H9 (cell line): Measurements from ENCODE around the gene ASH1L. TPM values are rescaled to one million over a fixed set of nuclear protein-coding genes. Genes with fewer than 3 reads are reported as not detected.

Source experiments
- DNase-seq: peaks from one replicate; pipeline ENCODE4 v3.0.0-alpha.2; 2017
- H2AFZ ChIP-seq: one replicate; pipeline ENCODE4 v1.6.1; 2013; ENCODE audit warnings: mild to moderate bottlenecking, low read length, control low read depth, moderate library complexity
- H2AK5ac ChIP-seq: 2 replicates; pipeline ENCODE4 v1.6.1; 2013; ENCODE audit warnings: low read length, control low read depth, mixed read lengths; ENCODE audit not compliant: insufficient read length
- H2BK120ac ChIP-seq: one replicate; pipeline ENCODE4 v1.6.1; 2013; ENCODE audit warnings: low read depth, mild to moderate bottlenecking, low read length, control low read depth, inconsistent platforms; ENCODE audit not compliant: poor library complexity, severe bottlenecking
- H2BK12ac ChIP-seq: 2 replicates; pipeline ENCODE4 v1.6.1; 2013; ENCODE audit warnings: low read length, control low read depth, mixed read lengths, low read depth; ENCODE audit not compliant: insufficient read length
- H2BK15ac ChIP-seq: 2 replicates; pipeline ENCODE4 v1.6.1; 2013; ENCODE audit warnings: low read depth, low read length, control low read depth
- H2BK20ac ChIP-seq: one replicate; pipeline ENCODE4 v1.6.1; 2013; ENCODE audit warnings: low read depth, mild to moderate bottlenecking, low read length, control low read depth, inconsistent platforms; ENCODE audit not compliant: poor library complexity, severe bottlenecking
- H2BK5ac ChIP-seq: 2 replicates; pipeline ENCODE4 v1.6.1; 2013; ENCODE audit warnings: low read length, control low read depth, mixed read lengths; ENCODE audit not compliant: insufficient read length
- H3K14ac ChIP-seq: 2 replicates; pipeline ENCODE4 v1.6.1; 2013; ENCODE audit warnings: low read length, control low read depth; ENCODE audit not compliant: insufficient read depth
- H3K18ac ChIP-seq: 2 replicates; pipeline ENCODE4 v1.6.1; 2013; ENCODE audit warnings: low read depth, mild to moderate bottlenecking, mixed read lengths, low read length, control low read depth; ENCODE audit not compliant: insufficient read length
- H3K23ac ChIP-seq: 2 replicates; pipeline ENCODE4 v1.6.1; 2013; ENCODE audit warnings: low read length, control low read depth, mixed read lengths, low read depth; ENCODE audit not compliant: insufficient read length
- H3K23me2 ChIP-seq: 2 replicates; pipeline ENCODE4 v1.6.1; 2013; ENCODE audit warnings: low read depth, mild to moderate bottlenecking, mixed read lengths, low read length, control low read depth; ENCODE audit not compliant: insufficient read length, poor library complexity, severe bottlenecking
- H3K27ac ChIP-seq: 2 replicates; pipeline ENCODE4 v1.5.1; 2013; ENCODE audit warnings: low read length, control low read depth, mixed read lengths, low read depth; ENCODE audit not compliant: insufficient read length
- H3K27me3 ChIP-seq: 2 replicates; pipeline ENCODE4 v1.6.1; 2013; ENCODE audit warnings: low read length, control low read depth, inconsistent platforms; ENCODE audit not compliant: insufficient read depth
- H3K4ac ChIP-seq: 2 replicates; pipeline ENCODE4 v1.6.1; 2013; ENCODE audit warnings: low read depth, mild to moderate bottlenecking, control low read depth, inconsistent platforms, low read length, moderate library complexity
- H3K4me1 ChIP-seq: 2 replicates; pipeline ENCODE4 v1.6.1; 2013; ENCODE audit warnings: low read length, control low read depth, inconsistent platforms; ENCODE audit not compliant: insufficient read depth
- H3K4me2 ChIP-seq: 2 replicates; pipeline ENCODE4 v1.6.1; 2013; ENCODE audit warnings: low read length, control low read depth, mixed read lengths; ENCODE audit not compliant: insufficient read length, insufficient read depth
- H3K56ac ChIP-seq: 2 replicates; pipeline ENCODE4 v1.6.1; 2013; ENCODE audit warnings: low read depth, mild to moderate bottlenecking, mixed read lengths, low read length, control low read depth; ENCODE audit not compliant: insufficient read length
- H3K79me1 ChIP-seq: 2 replicates; pipeline ENCODE4 v1.6.1; 2013; ENCODE audit warnings: low read depth, mild to moderate bottlenecking, moderate library complexity, low read length, control low read depth, inconsistent platforms; ENCODE audit not compliant: insufficient read depth, poor library complexity, severe bottlenecking
- H3K79me2 ChIP-seq: 2 replicates; pipeline ENCODE4 v1.6.1; 2013; ENCODE audit warnings: low read length, control low read depth, inconsistent platforms; ENCODE audit not compliant: insufficient read depth
- H3K9ac ChIP-seq: 2 replicates; pipeline ENCODE4 v1.6.1; 2013; ENCODE audit warnings: low read length, control low read depth, mixed read lengths; ENCODE audit not compliant: insufficient read length; ENCODE audit errors: extremely low read depth
- H3K9me3 ChIP-seq: one replicate; pipeline ENCODE4 v1.6.1; 2013; ENCODE audit warnings: low read depth, low read length, inconsistent platforms; ENCODE audit not compliant: control insufficient read depth
- H3T11ph ChIP-seq: one replicate; pipeline ENCODE4 v1.6.1; 2013; ENCODE audit warnings: mild to moderate bottlenecking, low read length, control low read depth, inconsistent platforms
- H4K20me1 ChIP-seq: one replicate; pipeline ENCODE4 v1.6.1; 2013; ENCODE audit not compliant: control insufficient read depth, insufficient read length, insufficient read depth
- H4K5ac ChIP-seq: 2 replicates; pipeline ENCODE4 v1.6.1; 2013; ENCODE audit warnings: low read depth, mild to moderate bottlenecking, mixed read lengths, low read length, control low read depth; ENCODE audit not compliant: insufficient read length
- H4K8ac ChIP-seq: replicated peaks from 2 replicates; pipeline ENCODE4 v1.6.1; 2013; ENCODE audit warnings: low read length, control low read depth, mixed read lengths, low read depth; ENCODE audit not compliant: insufficient read length
- H4K91ac ChIP-seq: 2 replicates; pipeline ENCODE4 v1.6.1; 2013; ENCODE audit warnings: low read depth, mild to moderate bottlenecking, moderate library complexity, mixed read lengths, low read length, control low read depth; ENCODE audit not compliant: insufficient read length
- H3K27ac Mint-ChIP-seq, 3 experiments: 2 replicates in 2 of 3; 3 replicates in 1 of 3; pipeline ENCODE4 v1.8.0; 2020 to 2021; ENCODE audit warnings: mixed read lengths in 3 of 3, mild to moderate bottlenecking in 1 of 3, moderate library complexity in 1 of 3
- H3K27me3 Mint-ChIP-seq: 2 replicates; pipeline ENCODE4 v1.8.0; 2021; ENCODE audit warnings: low read depth, mild to moderate bottlenecking, moderate library complexity, mixed read lengths
- H3K36me3 Mint-ChIP-seq, 3 experiments: 2 replicates in 2 of 3; 3 replicates in 1 of 3; pipeline ENCODE4 v1.8.0; 2020 to 2021; ENCODE audit warnings: low read depth in 3 of 3, mixed read lengths in 3 of 3; ENCODE audit not compliant: insufficient read depth in 1 of 3
- H3K4me1 Mint-ChIP-seq, 2 experiments: 2 replicates each; pipeline ENCODE4 v1.8.0; 2020; ENCODE audit warnings: mixed read lengths in 2 of 2
- H3K4me3 Mint-ChIP-seq, 2 experiments: 2 replicates in 1 of 2; 3 replicates in 1 of 2; pipeline ENCODE4 v1.8.0; 2020 to 2021; ENCODE audit warnings: mild to moderate bottlenecking in 2 of 2, mixed read lengths in 2 of 2, moderate library complexity in 1 of 2
- H3K9me3 Mint-ChIP-seq, 2 experiments: 2 replicates in 1 of 2; 3 replicates in 1 of 2; pipeline ENCODE4 v1.8.0; 2020; ENCODE audit warnings: mild to moderate bottlenecking in 2 of 2, mixed read lengths in 2 of 2, moderate library complexity in 1 of 2
- CTCF ChIP-seq: fragments of 200-600 bp; sonication (generic); conservative IDR thresholded peaks from 3 replicates; pipeline ENCODE4 v1.8.0; 2021; ENCODE audit warnings: antibody characterized with exemption, mild to moderate bottlenecking
- WGBS: extraction: QIAGEN DNeasy Blood & Tissue Kit; methylation state at CpG from one replicate; pipeline ENCODE4 v1.1.7; 2013; ENCODE audit warnings: missing lambda C conversion rate, low lambda C conversion rate, mixed read lengths; ENCODE audit not compliant: insufficient read length; ENCODE audit errors: extremely low coverage; 5-methylcytosine and 5-hydroxymethylcytosine counted together
- total RNA-seq: library from RNA; stranded (reverse); gene quantifications from 2 replicates; pipeline ENCODE4 v1.2.1, GENCODE V29; 2021

ASH1L gene
- total RNA-seq, 1 experiment from 2014 or later = 32.8 TPM

DNA sequence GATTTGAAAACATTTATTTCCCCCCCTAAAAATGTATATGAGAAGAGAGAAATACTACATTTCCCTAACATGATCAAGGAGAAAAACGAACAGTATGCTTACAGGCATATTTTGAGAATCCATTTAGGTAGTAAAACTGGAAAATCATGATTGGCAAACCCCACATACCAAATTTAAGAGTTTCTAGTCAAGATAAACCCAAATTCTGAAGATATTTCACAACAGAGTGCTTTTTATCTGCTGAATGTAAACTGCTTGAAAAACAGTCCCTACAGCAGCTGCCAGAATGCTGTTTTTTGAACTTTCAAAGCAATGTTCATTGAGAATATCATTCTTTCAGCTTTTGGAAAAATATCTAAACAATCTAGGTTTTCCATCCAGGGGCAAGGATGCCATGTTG lies 31.0 kb downstream of the ASH1L start:
- Histone ChIP-seq H3K56ac (no peak overlapping the region), H2BK5ac (no peak overlapping the region), H3K27ac (no peak overlapping the region), H2BK120ac (no peak overlapping the region), H3K18ac (no peak overlapping the region), H4K91ac (no peak overlapping the region), H4K5ac (no peak overlapping the region), H3K23ac (no peak overlapping the region), H3K27me3 (no peaks in the 10 kb centered on the region), H3K9me3 (no peaks in the 10 kb centered on the region), H3K79me1 (peaks cover 2% of the 10 kb centered on the region), H3K4ac (no peak overlapping the region), H3K4me1 (no peaks in the 10 kb centered on the region; the same call in 1 of the 2 replicates), H2BK12ac (no peak overlapping the region), H4K20me1 (no peaks in the 10 kb centered on the region), H2AK5ac (no peak overlapping the region), H3T11ph (no peak overlapping the region), H2BK20ac (no peak overlapping the region), H3K9ac (no peak overlapping the region), H2AFZ (no peak overlapping the region), H3K23me2 (no peaks in the 10 kb centered on the region), H3K4me2 (no peak overlapping the region), H2BK15ac (no peak overlapping the region), H3K79me2 (peaks cover 2% of the 10 kb centered on the region; the same call in 1 of the 2 replicates), H3K14ac (no peak overlapping the region), H4K8ac (no peak overlapping the region)
- Mint-ChIP-seq H3K27ac (no peak overlapping the region), H3K4me3 (no peak overlapping the region), H3K27me3 (no peaks in the 10 kb centered on the region), H3K9me3 (no peaks in the 10 kb centered on the region), H3K36me3 (peaks cover 1 to 4% (median 3%) of the 10 kb centered on the region in 3 experiments; a peak in 4 of 7 replicates), H3K4me1 (peaks cover 14 to 19% of the 10 kb centered on the region in 2 experiments)
- WGBS = no CpG with 5 or more reads among the region's 1 CpG
- no peak for DNase-seq
- TF ChIP-seq CTCF = no peak
